Adrenal gland (tissue), 5 donors: ENCODE measurements around the gene SSH2.

Experiments
- CTCF ChIP-seq, 6 experiments: fragments of 450-650 bp in 4 of 6; fragments of 200-600 bp in 2 of 6; sonication (generic) in 1 of 6; IDR thresholded peaks; 1 replicate in 5 of 6; 2 replicates in 1 of 6; pipeline versions ENCODE4 v1.5.1 to v1.8.0; 2016 to 2021; ENCODE audit warnings: antibody characterized with exemption in 6 of 6, mild to moderate bottlenecking in 2 of 6, moderate library complexity in 1 of 6
- POLR2A ChIP-seq, 2 donors: fragments of 450-650 bp; IDR thresholded peaks; one replicate each; pipeline ENCODE4 v1.6.1; 2017; ENCODE audit warnings: antibody characterized with exemption in 2 of 2, mild to moderate bottlenecking in 2 of 2, moderate library complexity in 1 of 2
- donor health status: DM: no; HTN: no; CAD: no.

- TF ChIP-seq CTCF (IDR thresholded peaks at IDR 0.05): no peak
- no peak for TF ChIP-seq POLR2A (IDR thresholded peaks at IDR 0.05)
Observed at GRCh38 chr17:29592850-29593551, 337.0 kb downstream of the SSH2 start, which contains the start of gene ANKRD13B.
